Left ventricle myocardium superior (tissue), 1 donor: Measurements from ENCODE around the gene PLEKHG4. TPM values are rescaled to one million over a fixed set of nuclear protein-coding genes. Genes with fewer than 3 reads are reported as not detected.

Source experiments
- ATAC-seq: fragments of 200-7000 bp; cut with Tn5 transposase; one replicate; pipeline ENCODE4 v1.9.1; 2020; ENCODE audit warnings: mild to moderate bottlenecking, moderate library complexity
- DNase-seq: peaks from one replicate; pipeline ENCODE4 v3.0.0-alpha.2; 2020
- intact Hi-C: fragments of 100-400 bp; cut with micrococcal nuclease; formaldehyde crosslinking; loops from one replicate; pipeline ENCODE4 v1.11.0; 2022
- long read RNA-seq: library from polyadenylated mRNA; unstranded; transcript quantifications from one replicate; pipeline ENCODE4 v2.0.0, GENCODE V29; 2021
- total RNA-seq: library from RNA; stranded (reverse); fragmentation: NEBNext Ultra II Directional; extraction: Animal tissue kit (Norgen Biotek cat#: 25700); gene quantifications from one replicate; pipeline ENCODE4 v1.2.1, GENCODE V29; 2021
- donor health status: DM: no; HTN: yes; CAD: no; lungs with severe emphysema.

Gene PLEKHG4
- 1.5 TPM for total RNA-seq
- long read RNA-seq, partial matches to known transcripts: 1 of 2 reads
- long read RNA-seq, other reads (novel, unspliced or antisense): 1 of 2 reads

- peak; percentile 81 for DNase-seq
- intact Hi-C loops: no loop called here
These were observed at the start of gene PLEKHG4 for GRCh38 chr16:67279296-67280089. TSS of gene PLEKHG4 (plus strand) at chr16:67279532. CDS start at chr16:67280045, 513 bp downstream.

GRCh38 chr16:67229906-67230808 lies 49.2 kb upstream of the PLEKHG4 start:
- DNase-seq (no peak), ATAC-seq (no peak)
- intact Hi-C loops: no loop called here

More at GRCh38 chr16:67279296-67280089, at the start of gene PLEKHG4:
- peak; percentile 91 for ATAC-seq

- intact Hi-C loops: no loop called here
- no peak for DNase-seq
- no peak for ATAC-seq
These were observed 48.3 kb upstream of the PLEKHG4 start for GRCh38 chr16:67230809-67231660.

- no peak for ATAC-seq
- intact Hi-C loops: no loop called here
- DNase-seq: no peak
These were observed 45.7 kb upstream of the PLEKHG4 start for GRCh38 chr16:67233596-67233995.

- intact Hi-C loops: no loop called here
- ATAC-seq (no peak), DNase-seq (no peak)
These were observed 45.1 kb upstream of the PLEKHG4 start for GRCh38 chr16:67234180-67234597.

GRCh38 chr16:67235816-67236562 lies 43.3 kb upstream of the PLEKHG4 start:
- ATAC-seq (no peak), DNase-seq (no peak)
- intact Hi-C loops: no loop called here

GRCh38 chr16:67236563-67237395 lies 42.6 kb upstream of the PLEKHG4 start:
- intact Hi-C loops: no loop called here

GRCh38 chr16:67237396-67238277 lies 41.7 kb upstream of the PLEKHG4 start:
- no peak for ATAC-seq
- intact Hi-C loops: no loop called here
- peak; percentile 17 for DNase-seq

More at GRCh38 chr16:67236563-67237395, 42.6 kb upstream of the PLEKHG4 start:
- peak; percentile 11 for ATAC-seq
- peak; percentile 44 for DNase-seq

- intact Hi-C loops: no loop called here
- DNase-seq: no peak
- no peak for ATAC-seq
These were observed 41.1 kb upstream of the PLEKHG4 start for GRCh38 chr16:67238278-67238575.

- intact Hi-C loops: no loop called here
- ATAC-seq: no peak
These were observed 40.4 kb upstream of the PLEKHG4 start for GRCh38 chr16:67238806-67239470.

GRCh38 chr16:67240506-67240905 lies 38.8 kb upstream of the PLEKHG4 start:
- intact Hi-C loops: no loop called here
- peak; percentile 18 for DNase-seq

More at GRCh38 chr16:67238806-67239470, 40.4 kb upstream of the PLEKHG4 start:
- DNase-seq: peak; percentile 22

GRCh38 chr16:67241008-67241900 lies 38.1 kb upstream of the PLEKHG4 start:
- intact Hi-C loops: no loop called here
- ATAC-seq (peak; percentile 47), DNase-seq (peak; percentile 84)

More at GRCh38 chr16:67240506-67240905, 38.8 kb upstream of the PLEKHG4 start:
- ATAC-seq: no peak

GRCh38 chr16:67242138-67242730 lies 37.1 kb upstream of the PLEKHG4 start:
- DNase-seq (peak; percentile 35), ATAC-seq (no peak)
- intact Hi-C loops: no loop called here

GRCh38 chr16:67243481-67243880 lies 35.9 kb upstream of the PLEKHG4 start:
- intact Hi-C loops: no loop called here

More at GRCh38 chr16:67243481-67243880, 35.9 kb upstream of the PLEKHG4 start:
- ATAC-seq (no peak), DNase-seq (peak; percentile 55)
